Mammary epithelial cell (primary cell): Measurements from ENCODE around the gene CRYAB.

ENCODE experiments used
- EZH2 ChIP-seq: IDR thresholded peaks from 2 replicates; pipeline ENCODE4 v1.6.1; 2012; ENCODE audit warnings: low read length, inconsistent platforms, borderline replicate concordance
- TF ChIP-seq, protein P1 (sequence below), 2 donors: IDR thresholded peaks in 1 of 2; conservative IDR thresholded peaks in 1 of 2; 2 replicates each; pipeline ENCODE4 v1.5.1; 2011 to 2012; ENCODE audit warnings: inconsistent platforms in 2 of 2, low read length in 2 of 2, mild to moderate bottlenecking in 2 of 2, control low read depth in 1 of 2, low read depth in 1 of 2; ENCODE audit not compliant: insufficient read depth in 1 of 2; ENCODE audit errors: extremely low read depth in 1 of 2

DNA sequence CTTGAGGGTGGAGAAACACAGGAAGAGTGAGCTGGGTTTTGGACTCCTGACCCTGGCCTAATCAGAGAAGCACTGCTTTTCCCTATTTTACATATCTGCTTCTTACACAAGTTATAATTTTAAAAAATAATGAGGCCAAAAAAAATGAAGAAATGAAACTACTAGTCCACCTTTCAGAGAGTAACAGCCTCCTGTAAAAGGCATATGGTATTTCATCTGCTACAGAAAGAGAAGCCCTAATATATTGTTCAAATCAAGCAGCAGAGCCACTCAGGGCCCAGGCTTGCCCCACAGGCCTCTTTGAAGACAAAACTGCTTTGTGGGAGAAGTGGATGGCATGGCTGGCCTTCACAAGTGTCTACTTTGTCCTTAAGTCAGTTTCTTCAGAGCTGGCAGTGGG lies 35.6 kb upstream of the CRYAB start:
- TF ChIP-seq, protein P1, sequence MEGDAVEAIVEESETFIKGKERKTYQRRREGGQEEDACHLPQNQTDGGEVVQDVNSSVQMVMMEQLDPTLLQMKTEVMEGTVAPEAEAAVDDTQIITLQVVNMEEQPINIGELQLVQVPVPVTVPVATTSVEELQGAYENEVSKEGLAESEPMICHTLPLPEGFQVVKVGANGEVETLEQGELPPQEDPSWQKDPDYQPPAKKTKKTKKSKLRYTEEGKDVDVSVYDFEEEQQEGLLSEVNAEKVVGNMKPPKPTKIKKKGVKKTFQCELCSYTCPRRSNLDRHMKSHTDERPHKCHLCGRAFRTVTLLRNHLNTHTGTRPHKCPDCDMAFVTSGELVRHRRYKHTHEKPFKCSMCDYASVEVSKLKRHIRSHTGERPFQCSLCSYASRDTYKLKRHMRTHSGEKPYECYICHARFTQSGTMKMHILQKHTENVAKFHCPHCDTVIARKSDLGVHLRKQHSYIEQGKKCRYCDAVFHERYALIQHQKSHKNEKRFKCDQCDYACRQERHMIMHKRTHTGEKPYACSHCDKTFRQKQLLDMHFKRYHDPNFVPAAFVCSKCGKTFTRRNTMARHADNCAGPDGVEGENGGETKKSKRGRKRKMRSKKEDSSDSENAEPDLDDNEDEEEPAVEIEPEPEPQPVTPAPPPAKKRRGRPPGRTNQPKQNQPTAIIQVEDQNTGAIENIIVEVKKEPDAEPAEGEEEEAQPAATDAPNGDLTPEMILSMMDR (conservative IDR thresholded peaks at IDR 0.05 in 1 of 2, IDR thresholded peaks at IDR 0.05 in 1 of 2; ENCODE audit: extremely low read depth in 1 of 2, insufficient read depth in 1 of 2, low read depth in 1 of 2, low read length in 2 of 2), result no peak
- TF ChIP-seq EZH2, result no peak
